Hematopoietic multipotent progenitor cell treated with erythropoietin and hydrocortisone succinate and interleukin-3 and kit ligand, for 4 days (in vitro differentiated cells): ENCODE results near the gene TRPM2.
A peak's percentile ranks its signal among the peaks of the same experiment; 100 is the strongest.

Experiments used
- DNase-seq: peaks from one replicate; pipeline ENCODE4 v3.0.0-alpha.2; 2015

Gene TRPM2

GRCh38 chr21:44353191-44353970, at the start of gene TRPM2:
TSS of gene TRPM2 (plus strand) at chr21:44353621. CDS start at chr21:44353701, 80 bp downstream.
- peak; percentile 83 for DNase-seq

GRCh38 chr21:44304011-44304616, 49.3 kb upstream of the TRPM2 start:
- DNase-seq, result no peak

- DNase-seq, result peak; percentile 70
Observed at GRCh38 chr21:44304877-44305293, 48.5 kb upstream of the TRPM2 start.

- DNase-seq, result no peak
Observed at GRCh38 chr21:44305691-44306090, 47.7 kb upstream of the TRPM2 start.

- no peak for DNase-seq
Observed at GRCh38 chr21:44306936-44307704, 46.3 kb upstream of the TRPM2 start.

- DNase-seq, result no peak
Observed at GRCh38 chr21:44310628-44311507, 42.6 kb upstream of the TRPM2 start.

GRCh38 chr21:44312089-44312488, 41.3 kb upstream of the TRPM2 start:
- no peak for DNase-seq

GRCh38 chr21:44312716-44313115, 40.7 kb upstream of the TRPM2 start:
- no peak for DNase-seq

GRCh38 chr21:44313451-44313850, 40.0 kb upstream of the TRPM2 start:
- DNase-seq, result no peak

GRCh38 chr21:44314128-44314527, 39.3 kb upstream of the TRPM2 start:
- DNase-seq, result no peak

GRCh38 chr21:44314561-44314960, 38.9 kb upstream of the TRPM2 start:
- no peak for DNase-seq

- DNase-seq, result no peak
Observed at GRCh38 chr21:44315691-44316203, 37.7 kb upstream of the TRPM2 start.

- no peak for DNase-seq
Observed at GRCh38 chr21:44316277-44316900, 37.0 kb upstream of the TRPM2 start.

- DNase-seq, result no peak
Observed at GRCh38 chr21:44317241-44317782, 36.1 kb upstream of the TRPM2 start.

GRCh38 chr21:44317871-44318270, 35.5 kb upstream of the TRPM2 start:
- DNase-seq, result no peak

- no peak for DNase-seq
Observed at GRCh38 chr21:44318489-44319285, 34.7 kb upstream of the TRPM2 start.

GRCh38 chr21:44319407-44320065, 33.9 kb upstream of the TRPM2 start:
- no peak for DNase-seq

GRCh38 chr21:44320847-44321246, 32.6 kb upstream of the TRPM2 start:
- DNase-seq, result no peak

GRCh38 chr21:44321846-44322450, 31.5 kb upstream of the TRPM2 start:
- no peak for DNase-seq
